ENCODE measurements around the gene CARD11. TPM values are rescaled to one million over a fixed set of nuclear protein-coding genes. Genes with fewer than 3 reads are reported as not detected.

The CARD11 gene
- total and polyA plus RNA-seq, 9 donors: 0.28 to 2.5 (median 0.80) TPM

GRCh38 chr7:2930310-2931033, 113.2 kb downstream of the CARD11 start:
- no peaks in the 10 kb centered on the region for H3K27me3 ChIP-seq
- no peaks in the 10 kb centered on the region for H3K36me3 ChIP-seq
- intact Hi-C loops (cut with DNase I): no loop called here
- TF ChIP-seq, protein P1, sequence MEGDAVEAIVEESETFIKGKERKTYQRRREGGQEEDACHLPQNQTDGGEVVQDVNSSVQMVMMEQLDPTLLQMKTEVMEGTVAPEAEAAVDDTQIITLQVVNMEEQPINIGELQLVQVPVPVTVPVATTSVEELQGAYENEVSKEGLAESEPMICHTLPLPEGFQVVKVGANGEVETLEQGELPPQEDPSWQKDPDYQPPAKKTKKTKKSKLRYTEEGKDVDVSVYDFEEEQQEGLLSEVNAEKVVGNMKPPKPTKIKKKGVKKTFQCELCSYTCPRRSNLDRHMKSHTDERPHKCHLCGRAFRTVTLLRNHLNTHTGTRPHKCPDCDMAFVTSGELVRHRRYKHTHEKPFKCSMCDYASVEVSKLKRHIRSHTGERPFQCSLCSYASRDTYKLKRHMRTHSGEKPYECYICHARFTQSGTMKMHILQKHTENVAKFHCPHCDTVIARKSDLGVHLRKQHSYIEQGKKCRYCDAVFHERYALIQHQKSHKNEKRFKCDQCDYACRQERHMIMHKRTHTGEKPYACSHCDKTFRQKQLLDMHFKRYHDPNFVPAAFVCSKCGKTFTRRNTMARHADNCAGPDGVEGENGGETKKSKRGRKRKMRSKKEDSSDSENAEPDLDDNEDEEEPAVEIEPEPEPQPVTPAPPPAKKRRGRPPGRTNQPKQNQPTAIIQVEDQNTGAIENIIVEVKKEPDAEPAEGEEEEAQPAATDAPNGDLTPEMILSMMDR (IDR thresholded peaks at IDR 0.05): no peak
- TF ChIP-seq EP300 (IDR thresholded peaks at IDR 0.05) (no peak), POLR2A (IDR thresholded peaks at IDR 0.05) (no peak)
- 86 to 91% (median 89%) methylated on average over 12 to 13 of the region's 13 CpGs for WGBS, 3 donors
- H3K27ac ChIP-seq: no peak overlapping the region
- H3K9me3 ChIP-seq: no peaks in the 10 kb centered on the region
- peaks cover 8% of the 10 kb centered on the region for H3K4me1 ChIP-seq (ENCODE audit: insufficient read depth)
- DNase-seq: peak in 2 of 5 donors; percentile 8 to 15
- no peak overlapping the region for H3K4me3 ChIP-seq

- DNase-seq: peak in 2 of 5 donors; percentile 13 to 15
- TF ChIP-seq EP300 (IDR thresholded peaks at IDR 0.05) (no peak), POLR2A (IDR thresholded peaks at IDR 0.05) (no peak)
- TF ChIP-seq, protein P1 (IDR thresholded peaks at IDR 0.05): no peak
- Histone ChIP-seq H3K27ac (peak overlapping the region in 1 of 2 donors; percentile 7), H3K4me3 (no peak overlapping the region), H3K27me3 (no peaks in the 10 kb centered on the region), H3K36me3 (no peaks in the 10 kb centered on the region), H3K9me3 (no peaks in the 10 kb centered on the region), H3K4me1 (ENCODE audit: insufficient read depth) (peaks cover 12% of the 10 kb centered on the region)
- 43 to 60% (median 53%) methylated on average over 26 of the region's 26 CpGs for WGBS, 3 donors
- intact Hi-C loops (cut with DNase I): no loop called here
Measured at GRCh38 chr7:2929321-2930201, 114.1 kb downstream of the CARD11 start.

- 5 to 23% (median 10%) methylated on average over 31 to 35 of the region's 35 CpGs for WGBS, 3 donors
- TF ChIP-seq POLR2A (IDR thresholded peaks at IDR 0.05): no peak
- TF ChIP-seq EP300 (IDR thresholded peaks at IDR 0.05): no peak
- TF ChIP-seq, protein P1 (IDR thresholded peaks at IDR 0.05): no peak
Measured at GRCh38 chr7:2928613-2929311, 114.9 kb downstream of the CARD11 start.

DNA sequence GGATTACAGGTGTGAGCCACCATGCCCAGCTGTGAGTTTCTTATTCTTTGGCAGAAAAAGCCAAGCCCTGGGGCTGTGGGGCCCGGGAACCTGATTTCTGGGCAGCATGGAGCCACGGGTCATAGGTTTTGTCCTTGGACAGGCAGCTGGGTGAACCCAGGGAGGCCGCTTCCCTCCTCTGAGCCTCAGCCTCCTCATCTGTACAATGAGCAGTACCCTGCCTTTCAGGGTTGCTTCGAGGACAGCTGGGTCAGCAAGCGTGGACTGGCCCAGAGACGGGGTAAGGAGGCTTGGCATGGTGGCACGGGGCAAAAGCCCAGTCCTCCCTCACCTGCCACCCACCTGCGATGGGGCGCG, 115.4 kb downstream of the CARD11 start:
- Histone ChIP-seq H3K36me3 (no peaks in the 10 kb centered on the region), H3K4me1 (ENCODE audit: insufficient read depth) (peaks cover 12% of the 10 kb centered on the region), H3K27ac (no peak overlapping the region), H3K9me3 (no peaks in the 10 kb centered on the region), H3K27me3 (no peaks in the 10 kb centered on the region), H3K4me3 (no peak overlapping the region)
- 59 to 77% (median 68%) methylated on average over 8 to 10 of the region's 10 CpGs for WGBS, 3 donors
- TF ChIP-seq, protein P1 (IDR thresholded peaks at IDR 0.05): no peak
- TF ChIP-seq POLR2A (IDR thresholded peaks at IDR 0.05): no peak
- TF ChIP-seq EP300 (IDR thresholded peaks at IDR 0.05): no peak
- peak in 2 of 5 donors; percentile 11 to 21 for DNase-seq
- intact Hi-C loops (cut with DNase I): no loop called here

More at GRCh38 chr7:2928613-2929311, 114.9 kb downstream of the CARD11 start:
- Histone ChIP-seq H3K9me3 (no peaks in the 10 kb centered on the region), H3K4me3 (no peak overlapping the region), H3K36me3 (no peaks in the 10 kb centered on the region), H3K4me1 (ENCODE audit: insufficient read depth) (peaks cover 12% of the 10 kb centered on the region), H3K27ac (peak overlapping the region in 1 of 2 donors; percentile 7), H3K27me3 (no peaks in the 10 kb centered on the region)
- intact Hi-C loops (cut with DNase I): no loop called here
- peak in 4 of 5 donors; percentile 23 to 66 (median 63) for DNase-seq

Data from ovary (tissue), 9 donors.